ENCODE results near the gene RNF32.
"Not testable (repeated sequence)": the region's sequence is repeated elsewhere in the genome, so short reads cannot be mapped to it uniquely, and the experiment has no call there.

The RNF32 gene

GRCh38 chr7:156676263-156676662 is 35.7 kb downstream of the RNF32 start:
- DNase-seq: no peak

DNA sequence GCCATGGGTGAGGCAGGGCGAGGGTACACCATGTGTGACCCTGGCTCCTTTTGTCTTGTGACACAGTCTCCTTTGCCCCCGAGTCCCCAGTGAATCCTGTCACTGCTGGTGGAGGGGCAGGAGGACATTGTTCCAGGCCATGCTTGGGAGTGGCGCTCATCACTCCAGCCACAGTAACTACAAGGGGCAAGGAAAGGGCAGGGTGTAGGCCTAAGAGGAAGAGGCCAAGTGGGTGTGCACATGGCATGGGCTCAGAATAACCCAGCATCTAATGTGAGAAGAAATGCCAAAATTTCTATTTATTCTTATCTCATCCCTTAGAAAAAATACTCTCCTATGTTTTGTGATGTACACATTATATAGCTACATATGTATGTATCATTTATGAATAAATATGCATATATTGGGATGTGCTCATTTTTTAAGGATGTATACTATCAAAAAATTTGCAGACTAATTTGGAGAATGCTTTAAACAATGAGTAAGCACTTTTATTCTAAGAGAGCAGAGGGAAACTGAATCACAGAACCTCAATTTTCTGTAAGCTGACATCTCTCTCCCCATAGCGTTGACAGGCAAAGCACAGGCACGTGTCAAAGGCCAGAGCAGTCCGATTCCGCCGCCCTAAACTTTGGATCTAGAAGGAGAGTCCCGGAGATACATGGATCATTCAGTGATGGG is 36.9 kb downstream of the RNF32 start:
- no peak for DNase-seq

GRCh38 chr7:156680281-156680680 is 39.7 kb downstream of the RNF32 start:
- DNase-seq: no peak

DNA sequence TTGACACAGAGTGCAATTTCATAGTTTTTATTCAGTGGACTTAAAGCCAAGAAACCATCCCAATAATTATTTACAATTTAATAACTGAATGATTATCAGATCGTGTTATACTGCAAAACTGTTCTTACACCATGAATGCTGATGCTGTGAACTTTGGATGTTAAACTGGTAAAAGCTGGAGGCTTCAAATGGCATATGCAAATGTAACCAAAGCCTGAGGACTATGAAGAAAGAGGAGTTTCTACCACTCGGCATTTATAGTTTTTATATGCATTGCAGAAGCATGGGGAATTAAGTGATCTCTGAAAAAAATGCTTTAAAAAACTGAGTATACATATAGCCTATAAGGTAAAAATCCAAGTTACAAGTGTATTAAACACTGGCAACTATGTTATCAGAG is 42.4 kb downstream of the RNF32 start:
- DNase-seq: no peak

GRCh38 chr7:156684251-156684650 is 43.7 kb downstream of the RNF32 start:
- no peak for DNase-seq

DNA sequence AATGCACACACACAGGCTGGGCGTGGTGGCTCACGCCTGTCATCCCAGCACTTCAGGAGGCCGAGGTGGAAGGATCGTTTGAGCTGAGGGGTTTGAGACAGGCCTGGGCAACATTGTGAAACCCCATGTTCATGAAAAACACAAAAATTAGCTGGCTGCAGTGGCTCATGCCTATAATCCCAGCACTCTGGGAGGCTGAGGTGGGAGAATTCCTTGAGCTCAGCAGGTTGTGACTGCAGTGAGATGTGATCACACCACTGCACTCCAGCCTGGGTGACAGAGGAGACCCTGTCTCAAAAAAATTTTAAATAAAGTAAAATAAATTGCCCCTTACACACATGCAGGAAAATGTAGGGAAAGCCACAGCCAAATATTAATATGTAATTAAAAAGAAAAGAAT is 44.1 kb downstream of the RNF32 start:
- no peak for DNase-seq

- no peak for DNase-seq
Measured at GRCh38 chr7:156691764-156692163, 51.2 kb downstream of the RNF32 start.

DNA sequence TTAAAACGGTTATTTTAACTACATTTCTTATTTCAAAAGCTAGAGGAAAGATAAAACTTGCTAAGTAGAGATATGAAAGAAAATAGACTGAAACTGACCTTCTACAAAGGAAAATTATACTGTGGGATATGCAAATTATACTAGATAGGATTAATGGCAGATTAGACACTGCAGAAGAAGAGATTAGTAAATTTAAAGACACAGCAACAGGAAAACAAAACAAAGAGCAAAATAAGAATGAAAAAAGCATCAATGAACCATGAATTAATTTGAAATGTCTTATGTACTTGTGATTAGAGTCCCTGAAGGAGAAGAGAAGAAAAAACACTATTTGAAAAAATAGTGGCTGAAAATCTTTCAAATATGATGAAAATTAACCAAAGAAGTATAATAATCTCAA is 52.3 kb downstream of the RNF32 start:
- DNase-seq: no peak

GRCh38 chr7:156693627-156694026 is 53.1 kb downstream of the RNF32 start:
- no peak for DNase-seq

- not testable (repeated sequence) for DNase-seq
Measured at GRCh38 chr7:156697283-156697682, 56.7 kb downstream of the RNF32 start.

DNA sequence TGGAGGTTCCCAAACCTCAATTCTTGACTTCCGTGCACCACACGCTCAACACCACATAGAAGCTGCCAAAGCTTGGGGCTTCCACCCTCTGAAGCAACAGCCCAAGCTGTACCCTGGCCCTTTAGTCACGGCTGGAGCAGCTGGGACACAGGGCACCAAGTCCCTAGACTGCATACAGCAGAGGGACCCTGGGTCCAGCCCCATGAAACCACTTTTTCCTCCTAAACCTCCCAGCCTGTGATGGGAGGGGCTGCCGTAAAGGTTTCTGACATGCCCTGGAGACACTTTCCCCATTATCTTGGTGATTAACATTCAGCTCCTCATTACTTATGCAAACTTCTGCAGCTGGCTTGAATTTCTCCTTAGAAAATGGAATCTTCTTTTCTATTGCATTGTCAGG is 57.9 kb downstream of the RNF32 start:
- DNase-seq: not testable (repeated sequence)

GRCh38 chr7:156701787-156702186 is 61.2 kb downstream of the RNF32 start:
- DNase-seq: not testable (repeated sequence)

DNA sequence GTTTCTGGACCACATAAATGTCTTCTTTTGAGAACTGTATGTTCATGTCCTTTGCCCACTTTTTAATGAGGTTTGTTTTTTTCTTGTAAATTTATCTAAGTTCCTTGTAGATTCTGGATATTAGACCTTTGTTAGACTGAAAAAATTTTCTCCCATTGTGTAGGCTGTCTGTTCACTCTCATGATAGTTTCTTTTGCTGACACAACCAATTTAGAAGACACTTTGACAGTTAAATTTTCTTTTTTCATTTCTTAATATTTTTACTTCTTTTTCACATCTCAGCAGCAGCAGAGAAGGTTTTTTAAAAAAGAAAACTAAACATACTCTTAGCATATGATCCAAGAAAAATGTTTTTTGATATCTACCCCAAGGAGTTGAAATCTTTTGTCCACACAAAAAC is 61.8 kb downstream of the RNF32 start:
- DNase-seq: no peak

DNA sequence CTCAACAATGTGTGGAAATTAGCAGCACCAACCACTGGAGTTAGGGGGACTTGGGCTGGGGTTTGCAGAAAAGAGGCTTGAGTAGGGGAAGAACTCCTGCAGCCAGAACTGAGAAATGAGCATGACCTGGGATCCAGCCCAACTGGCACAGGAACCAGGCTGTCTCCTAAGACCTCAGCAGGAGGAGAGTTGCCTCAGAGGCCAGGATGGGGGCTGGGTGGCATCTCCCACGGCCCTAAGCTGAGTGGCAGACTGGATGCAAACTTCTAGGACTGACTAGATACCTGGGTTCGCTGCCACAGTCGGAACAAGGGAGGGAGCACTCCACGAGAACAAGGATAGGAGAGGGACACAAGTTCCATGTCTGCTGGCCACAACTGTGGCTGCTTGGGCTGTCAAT is 62.6 kb downstream of the RNF32 start:
- no peak for DNase-seq

DNA sequence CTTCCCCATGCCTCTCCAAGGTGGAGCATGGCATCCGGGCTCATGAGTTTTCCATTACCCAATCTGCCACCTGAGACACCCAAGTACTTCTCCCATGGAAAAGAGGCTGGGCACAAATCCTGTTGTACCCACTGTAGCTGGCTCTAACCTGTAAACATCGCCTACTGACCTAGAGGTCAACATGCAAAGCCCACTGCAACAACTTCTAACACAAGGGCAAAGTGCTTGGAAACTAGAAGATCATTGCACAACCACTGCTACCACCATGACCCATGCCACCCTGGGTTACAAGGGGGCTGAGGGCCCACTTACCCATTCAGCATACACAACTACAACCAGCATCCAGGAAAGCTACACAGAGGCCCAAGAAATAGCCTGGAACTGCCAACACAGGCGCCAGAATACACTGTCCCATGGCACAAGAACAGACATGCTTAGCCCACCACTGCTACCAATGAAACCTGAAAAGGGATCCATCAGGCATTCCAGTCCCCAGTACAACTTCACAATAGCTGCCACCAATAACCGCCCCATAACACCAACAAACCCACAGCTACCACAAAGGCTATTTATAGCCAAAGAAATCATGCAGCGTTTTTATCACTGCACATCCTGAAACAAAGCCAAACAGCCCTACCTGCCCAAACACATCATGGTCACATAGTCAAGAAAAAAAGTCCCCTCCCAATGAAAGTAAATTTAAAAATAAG is 63.4 kb downstream of the RNF32 start:
- DNase-seq: no peak

DNA sequence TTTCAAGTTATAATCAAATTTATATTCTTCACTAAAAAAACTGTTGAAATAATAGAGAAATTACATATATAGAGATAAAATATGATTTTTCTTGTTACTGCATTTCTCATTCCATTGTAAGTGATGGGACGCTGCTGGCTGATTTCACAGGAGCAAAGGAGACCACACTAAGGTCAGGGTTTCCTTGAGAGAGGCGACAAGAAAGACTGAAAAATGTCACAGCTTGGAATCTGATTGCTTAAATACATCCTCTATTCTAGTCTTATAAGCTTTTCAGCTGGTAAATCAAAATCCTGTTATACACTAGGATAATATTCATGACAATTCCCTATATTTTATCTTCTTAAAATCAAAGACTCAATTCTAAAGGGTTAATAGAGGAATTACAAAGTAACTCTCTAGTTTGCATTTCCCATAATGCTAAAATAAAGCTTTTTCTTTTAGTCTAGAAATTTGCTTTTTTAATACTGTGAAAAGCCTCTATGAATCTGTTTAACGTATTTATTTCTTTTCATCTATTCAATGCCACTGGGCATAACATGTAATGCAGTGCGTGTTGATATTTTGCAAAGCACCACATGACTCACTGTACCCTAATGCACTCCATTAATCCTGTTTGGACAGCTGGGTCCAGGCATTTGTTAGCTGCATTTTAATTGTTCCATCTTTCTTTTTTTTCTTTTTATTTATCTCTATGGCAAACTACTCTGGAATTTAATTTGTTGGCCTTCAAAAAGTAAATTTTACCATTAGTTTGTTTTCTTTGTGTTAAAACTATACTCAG is 81.7 kb downstream of the RNF32 start:
- peak; percentile 56 for DNase-seq

DNA sequence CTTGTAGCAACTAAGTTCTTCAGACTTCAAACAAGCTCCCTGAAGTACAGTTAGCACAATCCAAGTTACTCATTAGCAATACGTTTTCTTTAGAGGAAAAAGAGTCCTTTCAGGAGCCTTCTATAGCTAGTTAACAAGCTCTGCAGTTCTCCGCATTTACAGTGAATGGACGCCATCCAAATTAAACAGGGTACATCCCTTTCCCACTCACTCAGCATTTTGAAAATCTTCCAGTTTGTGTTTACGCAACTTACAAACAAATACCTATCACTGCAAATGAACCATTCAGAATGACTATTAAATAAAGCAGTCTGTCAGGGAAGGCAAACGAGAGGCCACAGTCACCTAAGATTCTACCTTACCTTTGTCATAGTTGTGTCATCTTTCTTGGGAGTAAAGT is 84.5 kb downstream of the RNF32 start:
- DNase-seq: no peak

DNA sequence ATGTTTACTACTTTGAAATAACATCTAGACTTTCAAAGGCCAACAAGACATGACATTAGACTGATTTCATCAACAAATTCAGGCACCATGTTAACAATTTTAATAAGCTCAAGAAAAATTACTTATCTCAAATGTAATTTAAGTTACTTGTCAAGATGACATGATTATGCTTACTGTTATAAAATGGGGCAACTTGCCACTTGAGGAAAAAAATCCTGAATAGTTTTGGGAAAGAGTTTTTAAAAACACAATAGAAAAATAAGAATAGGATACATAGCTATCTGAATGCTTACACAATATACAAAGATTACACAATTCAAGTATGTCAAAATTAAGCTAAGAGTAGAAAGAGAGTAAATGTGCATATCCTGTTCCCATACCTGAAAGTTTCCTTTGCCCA is 85.4 kb downstream of the RNF32 start:
- no peak for DNase-seq
